Testis (tissue), 2 donors: ENCODE measurements around the gene TTC7B.

Experiments
- POLR2A ChIP-seq: fragments of 450-650 bp; IDR thresholded peaks from one replicate; pipeline ENCODE4 v1.6.1; 2017; ENCODE audit warnings: antibody characterized with exemption, mild to moderate bottlenecking, moderate library complexity
- TF ChIP-seq, protein P1 (sequence below), 3 experiments: fragments of 450-650 bp in 2 of 3; fragments of 200-600 bp in 1 of 3; sonication (generic) in 1 of 3; IDR thresholded peaks; one replicate each; pipeline ENCODE4 v1.5.1; 2016 to 2019; ENCODE audit warnings: antibody characterized with exemption in 3 of 3, mild to moderate bottlenecking in 2 of 3, moderate library complexity in 1 of 3

DNA sequence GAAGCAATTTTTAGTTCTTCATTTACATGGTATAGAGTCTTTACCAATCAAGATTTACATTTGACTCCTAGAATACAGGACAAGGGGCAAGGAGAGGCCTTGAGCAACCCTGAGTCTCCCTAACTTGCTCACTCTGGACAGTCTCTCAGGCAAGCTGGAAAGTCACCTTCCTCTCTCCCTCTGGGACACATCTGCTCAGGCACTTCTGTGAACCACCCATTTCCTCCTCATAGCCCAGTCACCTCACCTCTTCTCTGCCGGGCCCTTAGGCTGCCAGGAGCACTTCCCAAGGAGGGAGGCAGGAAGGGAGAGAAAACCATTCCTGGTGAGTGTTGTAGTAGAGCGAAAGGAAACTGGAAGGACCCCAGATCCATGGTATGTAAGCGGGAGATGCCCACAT, 202.8 kb downstream of the TTC7B start:
- TF ChIP-seq, protein P1, sequence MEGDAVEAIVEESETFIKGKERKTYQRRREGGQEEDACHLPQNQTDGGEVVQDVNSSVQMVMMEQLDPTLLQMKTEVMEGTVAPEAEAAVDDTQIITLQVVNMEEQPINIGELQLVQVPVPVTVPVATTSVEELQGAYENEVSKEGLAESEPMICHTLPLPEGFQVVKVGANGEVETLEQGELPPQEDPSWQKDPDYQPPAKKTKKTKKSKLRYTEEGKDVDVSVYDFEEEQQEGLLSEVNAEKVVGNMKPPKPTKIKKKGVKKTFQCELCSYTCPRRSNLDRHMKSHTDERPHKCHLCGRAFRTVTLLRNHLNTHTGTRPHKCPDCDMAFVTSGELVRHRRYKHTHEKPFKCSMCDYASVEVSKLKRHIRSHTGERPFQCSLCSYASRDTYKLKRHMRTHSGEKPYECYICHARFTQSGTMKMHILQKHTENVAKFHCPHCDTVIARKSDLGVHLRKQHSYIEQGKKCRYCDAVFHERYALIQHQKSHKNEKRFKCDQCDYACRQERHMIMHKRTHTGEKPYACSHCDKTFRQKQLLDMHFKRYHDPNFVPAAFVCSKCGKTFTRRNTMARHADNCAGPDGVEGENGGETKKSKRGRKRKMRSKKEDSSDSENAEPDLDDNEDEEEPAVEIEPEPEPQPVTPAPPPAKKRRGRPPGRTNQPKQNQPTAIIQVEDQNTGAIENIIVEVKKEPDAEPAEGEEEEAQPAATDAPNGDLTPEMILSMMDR (IDR thresholded peaks at IDR 0.05), result no peak
- TF ChIP-seq POLR2A, result no peak
